IMR-90 (cell line): ENCODE results near the gene STRIP1. TPM values are rescaled to one million over a fixed set of nuclear protein-coding genes. Genes with fewer than 3 reads are reported as not detected.

Experiments
- ATAC-seq: fragments of 200-7000 bp; cut with Tn5 transposase; 2 replicates; pipeline ENCODE4 v1.9.1; 2020; ENCODE audit warnings: low read depth, mild to moderate bottlenecking, moderate library complexity
- BruUV-seq: library from RNA; stranded (reverse); fragments of 400-500 nt; replicated peaks from 2 replicates; lab custom pipeline; 2021; lab: Mats Ljungman, UMichigan
- CTCF ChIA-PET: fragments of 300-600 bp; formaldehyde crosslinking; extraction: SDS; loops from one replicate; lab custom pipeline; 2021; ENCODE audit warnings: antibody characterized with exemption; lab: Yijun Ruan, JAX
- POLR2A ChIA-PET: fragments of 300-600 bp; sonication (Branson Sonifier 250); formaldehyde crosslinking; loops from one replicate; lab custom pipeline; 2022; ENCODE audit warnings: antibody characterized with exemption; ENCODE audit not compliant: unreplicated experiment; lab: Charles Lee
- DNase-seq: peaks from one replicate; pipeline ENCODE4 v3.0.0; 2013
- H2AFZ ChIP-seq: replicated peaks from 2 replicates; pipeline ENCODE3; 2013; ENCODE audit warnings: low read length, mild to moderate bottlenecking; ENCODE audit not compliant: poor library complexity
- H2AK5ac ChIP-seq: 2 replicates; pipeline ENCODE4 v1.6.1; 2013; ENCODE audit warnings: low read depth, low read length, inconsistent platforms
- H2AK9ac ChIP-seq: replicated peaks from 2 replicates; pipeline ENCODE3; 2013; ENCODE audit warnings: mild to moderate bottlenecking, low read depth, low read length, moderate library complexity; ENCODE audit not compliant: poor library complexity
- H2BK120ac ChIP-seq: 2 replicates; pipeline ENCODE4 v1.6.1; 2013; ENCODE audit warnings: low read depth, low read length, inconsistent platforms
- H2BK15ac ChIP-seq: 3 replicates; pipeline ENCODE4 v1.6.1; 2013; ENCODE audit warnings: low read depth, low read length, inconsistent platforms
- H2BK20ac ChIP-seq: 2 replicates; pipeline ENCODE4 v1.6.1; 2013; ENCODE audit warnings: low read depth, mild to moderate bottlenecking, inconsistent platforms, low read length, moderate library complexity
- H2BK5ac ChIP-seq: 2 replicates; pipeline ENCODE4 v1.6.1; 2013; ENCODE audit warnings: mild to moderate bottlenecking, low read depth, low read length, inconsistent platforms; ENCODE audit not compliant: poor library complexity, severe bottlenecking
- H3K14ac ChIP-seq: replicated peaks from 2 replicates; pipeline ENCODE4 v1.6.1; 2013; ENCODE audit warnings: low read depth, low read length, inconsistent platforms
- H3K18ac ChIP-seq: 2 replicates; pipeline ENCODE4 v1.6.1; 2013; ENCODE audit warnings: low read depth, low read length, control low read depth
- H3K23ac ChIP-seq: 2 replicates; pipeline ENCODE4 v1.6.1; 2013; ENCODE audit warnings: low read depth, low read length, inconsistent platforms
- H3K27ac ChIP-seq: 2 replicates; pipeline ENCODE4 v1.5.1; 2013; ENCODE audit warnings: mild to moderate bottlenecking, control low read depth, low read length; ENCODE audit not compliant: insufficient read depth
- H3K27me3 ChIP-seq: 2 replicates; pipeline ENCODE4 v1.6.1; 2013; ENCODE audit warnings: low read length; ENCODE audit not compliant: control insufficient read depth, insufficient read depth
- H3K36me3 ChIP-seq: 2 replicates; pipeline ENCODE4 v1.6.1; 2013; ENCODE audit warnings: low read length, mixed read lengths; ENCODE audit not compliant: control insufficient read depth, insufficient read depth
- H3K4ac ChIP-seq: 2 replicates; pipeline ENCODE4 v1.6.1; 2013; ENCODE audit warnings: low read depth, low read length, inconsistent platforms
- H3K4me1 ChIP-seq: 2 replicates; pipeline ENCODE4 v1.6.1; 2013; ENCODE audit warnings: low read length, mixed read lengths; ENCODE audit not compliant: control insufficient read depth, insufficient read depth
- H3K4me2 ChIP-seq: 2 replicates; pipeline ENCODE4 v1.6.1; 2013; ENCODE audit warnings: low read depth, mild to moderate bottlenecking, control low read depth, low read length, moderate library complexity
- H3K4me3 ChIP-seq: 2 replicates; pipeline ENCODE4 v1.5.1; 2013; ENCODE audit warnings: low read depth, mild to moderate bottlenecking, control low read depth, low read length, moderate library complexity; ENCODE audit not compliant: insufficient read depth
- H3K56ac ChIP-seq: 2 replicates; pipeline ENCODE4 v1.6.1; 2013; ENCODE audit warnings: low read length, inconsistent platforms; ENCODE audit not compliant: insufficient read depth; ENCODE audit errors: extremely low read depth
- H3K79me1 ChIP-seq, 2 experiments: 2 replicates each; pipeline ENCODE4 v1.6.1; 2013; ENCODE audit warnings: low read length in 2 of 2, inconsistent platforms in 1 of 2, low read depth in 1 of 2
- H3K9ac ChIP-seq: 2 replicates; pipeline ENCODE4 v1.6.1; 2013; ENCODE audit warnings: low read depth, low read length, control low read depth
- H3K9me1 ChIP-seq: 2 replicates; pipeline ENCODE4 v1.6.1; 2013; ENCODE audit warnings: low read length, inconsistent platforms; ENCODE audit not compliant: insufficient read depth
- H3K9me3 ChIP-seq: 2 replicates; pipeline ENCODE4 v1.6.1; 2013; ENCODE audit warnings: low read length; ENCODE audit not compliant: control insufficient read depth, insufficient read depth
- H4K20me1 ChIP-seq: 2 replicates; pipeline ENCODE4 v1.6.1; 2013; ENCODE audit warnings: low read length, inconsistent platforms; ENCODE audit not compliant: insufficient read depth
- H4K5ac ChIP-seq: 2 replicates; pipeline ENCODE4 v1.6.1; 2013; ENCODE audit warnings: mild to moderate bottlenecking, low read depth, low read length, control low read depth
- H4K8ac ChIP-seq, 2 experiments: 2 replicates each; pipeline ENCODE4 v1.6.1; 2013; ENCODE audit warnings: low read depth in 2 of 2, low read length in 2 of 2, control low read depth in 1 of 2, inconsistent platforms in 1 of 2
- H4K91ac ChIP-seq: 2 replicates; pipeline ENCODE4 v1.6.1; 2013; ENCODE audit warnings: low read depth, low read length, inconsistent platforms; ENCODE audit not compliant: insufficient read depth
- BHLHE40 ChIP-seq: fragments of 150-350 bp; IDR thresholded peaks from 2 replicates; pipeline ENCODE4 v1.6.1; 2016; ENCODE audit warnings: mild to moderate bottlenecking, low read depth, low read length
- CEBPB ChIP-seq: IDR thresholded peaks from 2 replicates; pipeline ENCODE4 v1.6.1; 2012; ENCODE audit warnings: low read depth, low read length, improper control_type of control experiment
- CHD1 ChIP-seq: IDR thresholded peaks from 2 replicates; pipeline ENCODE4 v1.6.1; 2012; ENCODE audit warnings: low read depth, low read length, improper control_type of control experiment
- CTCF ChIP-seq: conservative IDR thresholded peaks from 2 replicates; pipeline ENCODE4 v1.5.1; 2012; ENCODE audit warnings: mild to moderate bottlenecking, low read depth, low read length, improper control_type of control experiment
- ELK1 ChIP-seq: fragments of 150-350 bp; IDR thresholded peaks from 2 replicates; pipeline ENCODE4 v1.6.1; 2016; ENCODE audit warnings: low read depth, mild to moderate bottlenecking, low read length, moderate library complexity, borderline replicate concordance
- FOS ChIP-seq: fragments of 150-350 bp; IDR thresholded peaks from 2 replicates; pipeline ENCODE4 v1.6.1; 2016; ENCODE audit warnings: low read depth, low read length
- MAFK ChIP-seq: IDR thresholded peaks from 2 replicates; pipeline ENCODE4 v1.6.1; 2012; ENCODE audit warnings: low read depth, low read length, improper control_type of control experiment
- MAZ ChIP-seq: IDR thresholded peaks from 2 replicates; pipeline ENCODE4 v1.6.1; 2012; ENCODE audit warnings: low read depth, mild to moderate bottlenecking, low read length, improper control_type of control experiment, moderate library complexity, borderline replicate concordance
- MXI1 ChIP-seq: IDR thresholded peaks from 2 replicates; pipeline ENCODE4 v1.6.1; 2012; ENCODE audit warnings: low read depth, mild to moderate bottlenecking, low read length, moderate library complexity, borderline replicate concordance
- NFE2L2 ChIP-seq: fragments of 150-350 bp; IDR thresholded peaks from 2 replicates; pipeline ENCODE4 v1.6.1; 2016; ENCODE audit warnings: low read depth, mild to moderate bottlenecking, low read length
- POLR2A ChIP-seq: IDR thresholded peaks from 2 replicates; pipeline ENCODE4 v1.6.1; 2012; ENCODE audit warnings: mild to moderate bottlenecking, low read depth, low read length
- RAD21 ChIP-seq: IDR thresholded peaks from 2 replicates; pipeline ENCODE4 v1.6.1; 2012; ENCODE audit warnings: low read length, improper control_type of control experiment
- RCOR1 ChIP-seq: IDR thresholded peaks from 2 replicates; pipeline ENCODE4 v1.6.1; 2012; ENCODE audit warnings: mild to moderate bottlenecking, low read length, improper control_type of control experiment; ENCODE audit not compliant: insufficient replicate concordance
- RFX5 ChIP-seq: IDR thresholded peaks from 2 replicates; pipeline ENCODE4 v1.8.0; 2012; ENCODE audit warnings: low read depth, mild to moderate bottlenecking, low read length, moderate library complexity
- SMC3 ChIP-seq: fragments of 150-350 bp; IDR thresholded peaks from 2 replicates; pipeline ENCODE4 v1.6.1; 2016; ENCODE audit warnings: low read depth, mild to moderate bottlenecking, antibody characterized with exemption, low read length, moderate library complexity
- USF2 ChIP-seq: fragments of 150-350 bp; IDR thresholded peaks from 2 replicates; pipeline ENCODE4 v1.6.1; 2017; ENCODE audit warnings: mild to moderate bottlenecking, antibody characterized with exemption, low read length, low read depth
- WGBS, 2 experiments: methylation state at CpG; one replicate each; pipeline versions ENCODE4 v1.1.5 to v1.1.7; 2013; ENCODE audit warnings: missing lambda C conversion rate in 2 of 2; ENCODE audit not compliant: insufficient read length in 1 of 2; ENCODE audit errors: extremely low coverage in 2 of 2; 5-methylcytosine and 5-hydroxymethylcytosine counted together
- dilution Hi-C: fragments of 300-500 bp; cut with HindIII; formaldehyde crosslinking; loops from one replicate; pipeline ENCODE4 v1.14.3; 2018; ENCODE audit warnings: low sequenced_read_pairs; ENCODE audit not compliant: unreplicated experiment
- in situ Hi-C: fragments of 300-500 bp; cut with MboI; formaldehyde crosslinking; loops from 3 replicates; pipeline ENCODE4 v1.14.3; 2019; ENCODE audit warnings: low sequenced_read_pairs, inconsistent platforms, mixed read lengths
- intact Hi-C: fragments of 100-400 bp; cut with micrococcal nuclease; formaldehyde crosslinking; loops from 2 replicates; pipeline ENCODE4 v1.10.0; 2022
- polyA plus RNA-seq, 3 experiments: library from polyadenylated mRNA; depleted of rRNA; stranded (reverse); fragments of >200 nt; gene quantifications; 2 replicates each; pipeline ENCODE4 v1.2.3, GENCODE V29; 2012; ENCODE audit warnings: low replicate concordance in 1 of 3
- total RNA-seq: library from RNA; depleted of rRNA; stranded (reverse); fragments of >200 nt; gene quantifications from 2 replicates; pipeline ENCODE4 v1.2.3, GENCODE V29; 2012

STRIP1 gene
- total and polyA plus RNA-seq, 2 of the 4 experiments (the other 2 are of a cell fraction), result 30.4 to 33.5 TPM

DNA sequence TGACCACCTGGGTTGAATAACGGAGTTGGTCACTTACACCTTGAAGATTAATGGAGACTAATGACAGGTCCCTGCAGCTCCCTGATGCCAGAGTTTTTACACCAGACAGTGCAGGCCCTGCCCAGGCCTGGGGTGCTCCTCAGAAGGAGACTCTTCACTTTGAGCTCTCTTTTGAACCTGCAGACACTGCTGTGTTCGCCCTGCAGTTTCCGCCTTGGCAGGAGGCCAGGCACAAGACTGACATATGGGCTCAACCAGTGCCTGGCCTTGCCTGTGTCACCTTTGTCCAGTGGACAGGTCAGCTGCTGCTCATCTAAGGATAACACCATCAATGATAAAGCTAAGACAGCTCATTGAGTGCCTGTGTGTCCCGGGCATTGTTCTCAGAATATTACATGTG, 5.2 kb downstream of the STRIP1 start:
- no peak for ATAC-seq
- Histone ChIP-seq H4K8ac (no peak overlapping the region), H3K14ac (no peak overlapping the region), H3K27ac (no peak overlapping the region), H3K9ac (no peak overlapping the region), H2BK120ac (no peak overlapping the region), H2AFZ (no peak overlapping the region), H2BK15ac (no peak overlapping the region), H3K4me1 (no peaks in the 10 kb centered on the region), H3K27me3 (no peaks in the 10 kb centered on the region), H2AK9ac (no peak overlapping the region), H3K9me3 (no peaks in the 10 kb centered on the region), H4K20me1 (peaks cover 14% of the 10 kb centered on the region), H2AK5ac (no peak overlapping the region), H3K18ac (no peak overlapping the region), H3K4me3 (no peak overlapping the region), H2BK20ac (no peak overlapping the region), H3K79me1 (peaks cover 30 to 64% of the 10 kb centered on the region in 2 experiments), H3K4me2 (no peak overlapping the region), H3K4ac (no peak overlapping the region), H4K5ac (no peak overlapping the region), H4K91ac (no peak overlapping the region), H3K36me3 (peaks cover 51% of the 10 kb centered on the region), H3K9me1 (peaks cover 11% of the 10 kb centered on the region; the same call in 1 of the 2 replicates), H3K23ac (no peak overlapping the region), H3K56ac (no peak overlapping the region), H2BK5ac (no peak overlapping the region)
- WGBS, 2 experiments, result 100% methylated on average over 1 of the region's 4 CpGs; no CpG with 5 or more reads in 1 of the 2 experiments
- ChIA-PET CTCF (no interaction called here), POLR2A (no interaction called here)
- dilution Hi-C loops (no loop called here), in situ Hi-C loops (loop anchor here (10.0 kb wide), 1 partner anchor 425 kb away; no protein-coding TSS in a partner anchor), intact Hi-C loops (no loop called here)
- BruUV-seq, result no TSS peak
- TF ChIP-seq FOS (no peak), CTCF (no peak), MXI1 (no peak), CHD1 (no peak), MAZ (no peak), BHLHE40 (no peak), SMC3 (no peak), RCOR1 (no peak), ELK1 (no peak), POLR2A (no peak), NFE2L2 (no peak), MAFK (no peak), USF2 (no peak), RFX5 (no peak), RAD21 (no peak), CEBPB (no peak)
- DNase-seq, result no peak
